Mesothelial cell of epicardium (in vitro differentiated cells): ENCODE data around the gene RCAN3. TPM values are rescaled to one million over a fixed set of nuclear protein-coding genes. Genes with fewer than 3 reads are reported as not detected.
A peak's percentile ranks its signal among the peaks of the same experiment; 100 is the strongest.

Experiments used
- DNase-seq, 2 experiments: peaks; one replicate each; pipeline ENCODE4 v3.0.0; 2021; ENCODE audit warnings: low spot score in 2 of 2; ENCODE audit not compliant: unreplicated experiment in 2 of 2
- H3K27ac Mint-ChIP-seq: 2 replicates; pipeline ENCODE4 v1.8.0; 2021; ENCODE audit warnings: mixed read lengths
- H3K27me3 Mint-ChIP-seq: 2 replicates; pipeline ENCODE4 v1.8.0; 2021; ENCODE audit warnings: low read depth, mixed read lengths
- H3K36me3 Mint-ChIP-seq: 2 replicates; pipeline ENCODE4 v1.8.0; 2021; ENCODE audit warnings: mixed read lengths
- H3K4me1 Mint-ChIP-seq: 2 replicates; pipeline ENCODE4 v1.8.0; 2021; ENCODE audit warnings: mixed read lengths
- H3K4me3 Mint-ChIP-seq: 2 replicates; pipeline ENCODE4 v1.8.0; 2021; ENCODE audit warnings: mild to moderate bottlenecking, moderate library complexity, mixed read lengths
- H3K9me3 Mint-ChIP-seq: 2 replicates; pipeline ENCODE4 v1.8.0; 2021; ENCODE audit warnings: mixed read lengths
- total RNA-seq: library from RNA; stranded (reverse); gene quantifications from 3 replicates; pipeline ENCODE4 v1.2.1, GENCODE V29; 2021
- TF ChIP-seq, protein P1 (sequence below): fragments of 200-600 bp; sonication (generic); IDR thresholded peaks from one replicate; pipeline ENCODE4 v1.5.0; 2021; ENCODE audit warnings: antibody characterized with exemption; ENCODE audit not compliant: unreplicated experiment

Gene RCAN3
- total RNA-seq, 1 donor from 2014 or later, result 9.5 TPM

GRCh38 chr1:24560361-24560760 lies 57.7 kb downstream of the RCAN3 start:
- TF ChIP-seq, protein P1, sequence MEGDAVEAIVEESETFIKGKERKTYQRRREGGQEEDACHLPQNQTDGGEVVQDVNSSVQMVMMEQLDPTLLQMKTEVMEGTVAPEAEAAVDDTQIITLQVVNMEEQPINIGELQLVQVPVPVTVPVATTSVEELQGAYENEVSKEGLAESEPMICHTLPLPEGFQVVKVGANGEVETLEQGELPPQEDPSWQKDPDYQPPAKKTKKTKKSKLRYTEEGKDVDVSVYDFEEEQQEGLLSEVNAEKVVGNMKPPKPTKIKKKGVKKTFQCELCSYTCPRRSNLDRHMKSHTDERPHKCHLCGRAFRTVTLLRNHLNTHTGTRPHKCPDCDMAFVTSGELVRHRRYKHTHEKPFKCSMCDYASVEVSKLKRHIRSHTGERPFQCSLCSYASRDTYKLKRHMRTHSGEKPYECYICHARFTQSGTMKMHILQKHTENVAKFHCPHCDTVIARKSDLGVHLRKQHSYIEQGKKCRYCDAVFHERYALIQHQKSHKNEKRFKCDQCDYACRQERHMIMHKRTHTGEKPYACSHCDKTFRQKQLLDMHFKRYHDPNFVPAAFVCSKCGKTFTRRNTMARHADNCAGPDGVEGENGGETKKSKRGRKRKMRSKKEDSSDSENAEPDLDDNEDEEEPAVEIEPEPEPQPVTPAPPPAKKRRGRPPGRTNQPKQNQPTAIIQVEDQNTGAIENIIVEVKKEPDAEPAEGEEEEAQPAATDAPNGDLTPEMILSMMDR, result no peak
- Mint-ChIP-seq H3K36me3 (no peaks in the 10 kb centered on the region), H3K4me3 (no peak overlapping the region), H3K27ac (no peak overlapping the region), H3K9me3 (no peaks in the 10 kb centered on the region), H3K4me1 (peaks cover 24% of the 10 kb centered on the region), H3K27me3 (peaks cover 16% of the 10 kb centered on the region)
- no peak for DNase-seq

DNA sequence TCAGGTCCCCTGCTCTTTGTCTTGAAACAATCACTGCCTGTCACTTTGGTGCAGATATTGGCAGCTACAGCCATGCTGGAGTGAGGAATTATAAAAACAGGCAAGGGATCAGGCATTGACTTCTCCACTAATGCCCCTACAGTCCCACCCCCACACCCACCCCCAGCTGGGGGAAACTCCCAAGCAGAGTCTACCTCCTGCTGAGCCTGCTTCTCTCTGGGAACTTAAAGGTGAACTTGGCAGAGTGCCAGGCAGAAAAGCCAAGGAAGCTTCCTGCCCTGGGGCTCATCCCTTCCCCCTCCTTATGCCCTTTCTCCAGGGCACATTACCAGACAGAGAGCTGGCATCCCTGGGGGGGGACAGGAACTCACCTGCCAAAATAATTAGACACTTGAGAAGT lies 60.0 kb downstream of the RCAN3 start:
- H3K27me3 Mint-ChIP-seq, result peaks cover 3% of the 10 kb centered on the region
- H3K4me1 Mint-ChIP-seq, result peaks cover 23% of the 10 kb centered on the region
- no peaks in the 10 kb centered on the region for H3K9me3 Mint-ChIP-seq
- peak in 1 of 2 experiments; percentile 54 for DNase-seq
- H3K36me3 Mint-ChIP-seq, result no peaks in the 10 kb centered on the region
- TF ChIP-seq, protein P1, result no peak
- no peak overlapping the region for H3K4me3 Mint-ChIP-seq
- peak overlapping the region; percentile 11 for H3K27ac Mint-ChIP-seq

GRCh38 chr1:24564695-24565094 lies 62.1 kb downstream of the RCAN3 start:
- H3K4me3 Mint-ChIP-seq, result no peak overlapping the region
- H3K9me3 Mint-ChIP-seq, result no peaks in the 10 kb centered on the region
- no peak for DNase-seq
- peaks cover 24% of the 10 kb centered on the region for H3K4me1 Mint-ChIP-seq
- no peaks in the 10 kb centered on the region for H3K27me3 Mint-ChIP-seq
- H3K27ac Mint-ChIP-seq, result no peak overlapping the region
- TF ChIP-seq, protein P1, result no peak
- no peaks in the 10 kb centered on the region for H3K36me3 Mint-ChIP-seq

GRCh38 chr1:24566236-24566867 lies 63.7 kb downstream of the RCAN3 start:
- H3K27me3 Mint-ChIP-seq, result no peaks in the 10 kb centered on the region
- TF ChIP-seq, protein P1, result no peak
- no peaks in the 10 kb centered on the region for H3K9me3 Mint-ChIP-seq
- H3K4me1 Mint-ChIP-seq, result peaks cover 24% of the 10 kb centered on the region
- no peak overlapping the region for H3K27ac Mint-ChIP-seq
- no peak for DNase-seq
- no peak overlapping the region for H3K4me3 Mint-ChIP-seq
- H3K36me3 Mint-ChIP-seq, result no peaks in the 10 kb centered on the region

- Mint-ChIP-seq H3K4me3 (no peak overlapping the region), H3K36me3 (no peaks in the 10 kb centered on the region), H3K4me1 (peaks cover 11% of the 10 kb centered on the region), H3K9me3 (no peaks in the 10 kb centered on the region), H3K27ac (peak overlapping the region; percentile 67), H3K27me3 (no peaks in the 10 kb centered on the region)
- DNase-seq, result no peak
- TF ChIP-seq, protein P1, result no peak
These were observed 65.3 kb downstream of the RCAN3 start for GRCh38 chr1:24567792-24568388.
